SK-N-MC (cell line): ENCODE data around the gene SYNJ2.

Source experiments
- EZH2 ChIP-seq: fragments of 200-600 bp; sonication (generic); IDR thresholded peaks from one replicate; pipeline ENCODE4 v1.6.1; 2017; ENCODE audit warnings: antibody characterized with exemption
- FOXP2 ChIP-seq: optimal IDR thresholded peaks from 2 replicates; pipeline ENCODE3; 2011; ENCODE audit warnings: mild to moderate bottlenecking, moderate library complexity; ENCODE audit not compliant: insufficient read depth; ENCODE audit errors: extremely low read length, control extremely low read depth
- POLR2AphosphoS5 ChIP-seq: IDR thresholded peaks from 2 replicates; pipeline ENCODE4 v1.6.1; 2012; ENCODE audit warnings: mild to moderate bottlenecking, low read depth, low read length, borderline replicate concordance

DNA sequence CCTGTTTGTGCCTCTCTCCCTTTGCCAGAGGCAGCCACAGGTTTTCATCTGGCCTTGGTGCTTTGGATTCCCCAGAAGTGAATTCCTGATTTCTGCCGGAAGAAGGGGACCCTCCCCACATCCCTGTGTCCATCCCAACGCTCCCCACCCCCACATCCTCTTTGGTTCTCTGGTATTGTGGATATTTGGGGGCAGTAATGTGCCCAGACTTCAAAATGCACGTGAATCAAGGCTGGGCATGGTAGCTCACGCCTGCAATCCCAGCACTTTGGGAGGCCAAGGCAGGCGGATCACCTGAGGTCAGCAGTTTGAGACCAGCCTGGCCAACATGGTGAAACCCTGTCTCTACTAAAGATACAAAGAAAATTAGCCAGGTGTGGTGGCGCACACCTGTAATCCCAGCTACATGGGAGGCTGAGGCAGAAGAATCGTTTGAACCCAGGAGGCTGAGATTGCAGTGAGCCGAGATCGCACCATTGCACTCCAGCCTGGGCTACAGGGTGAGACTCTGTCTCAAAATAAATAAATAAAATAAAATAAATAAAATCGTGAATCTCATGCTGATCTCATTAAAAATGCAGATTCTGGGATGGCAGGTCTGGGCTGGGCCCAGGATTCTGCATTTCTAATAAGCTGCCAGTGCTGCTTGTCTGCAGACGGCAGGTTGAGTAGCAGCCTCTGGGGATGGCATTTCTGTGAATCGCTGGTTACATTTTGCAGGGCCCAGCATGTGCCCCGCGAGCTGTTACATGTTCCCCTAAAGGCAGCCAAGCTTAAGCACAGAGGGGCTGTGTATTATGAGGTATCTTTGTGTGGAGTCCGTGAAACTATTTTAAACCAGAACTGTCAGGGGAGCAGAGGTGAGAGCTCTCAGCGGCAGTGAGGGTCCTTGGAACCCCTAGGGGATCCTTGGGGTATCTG lies 49.0 kb downstream of the SYNJ2 start:
- TF ChIP-seq EZH2, result no peak
- TF ChIP-seq POLR2AphosphoS5, result no peak
- no peak for TF ChIP-seq FOXP2
